Tibial nerve (tissue), 4 donors: ENCODE data around the gene TTC39C. TPM values are rescaled to one million over a fixed set of nuclear protein-coding genes. Genes with fewer than 3 reads are reported as not detected.

Source experiments
- DNase-seq, 2 donors: peaks; one replicate each; pipeline ENCODE4 v3.0.0-alpha.2; 2019; ENCODE audit warnings: low spot score in 2 of 2
- H3K27ac ChIP-seq, 4 donors: fragments of 200-600 bp; sonication (generic) in 3 of 4; one replicate each; pipeline ENCODE4 v1.5.1; 2017 to 2019; ENCODE audit warnings: mild to moderate bottlenecking in 1 of 4
- H3K27me3 ChIP-seq, 2 donors: fragments of 200-600 bp; sonication (generic) in 1 of 2; one replicate each; pipeline versions ENCODE4 v1.5.1 to v1.6.0; 2017 to 2019
- H3K36me3 ChIP-seq, 3 donors: fragments of 200-600 bp; sonication (generic); one replicate each; pipeline ENCODE4 v1.5.1; 2018 to 2019
- H3K4me1 ChIP-seq, 4 donors: fragments of 200-600 bp; sonication (generic) in 3 of 4; one replicate each; pipeline ENCODE4 v1.5.1; 2017 to 2019
- H3K4me3 ChIP-seq, 4 donors: fragments of 200-600 bp; sonication (generic) in 3 of 4; one replicate each; pipeline ENCODE4 v1.5.1; 2017 to 2019; ENCODE audit warnings: mild to moderate bottlenecking in 1 of 4, moderate library complexity in 1 of 4
- H3K9me3 ChIP-seq, 4 donors: fragments of 200-600 bp; sonication (generic) in 3 of 4; one replicate each; pipeline ENCODE4 v1.5.1; 2017 to 2019
- EP300 ChIP-seq, 2 donors: sonication (generic); formaldehyde crosslinking; IDR thresholded peaks; one replicate each; pipeline ENCODE4 v1.6.1; 2017; ENCODE audit warnings: antibody characterized with exemption in 2 of 2, mild to moderate bottlenecking in 1 of 2
- POLR2A ChIP-seq, 2 donors: fragments of 450-650 bp; IDR thresholded peaks; one replicate each; pipeline ENCODE4 v1.6.1; 2017; ENCODE audit warnings: antibody characterized with exemption in 2 of 2, mild to moderate bottlenecking in 2 of 2, moderate library complexity in 2 of 2
- WGBS, 2 donors: methylation state at CpG; one replicate each; pipeline ENCODE4 v1.1.5; 2018; 5-methylcytosine and 5-hydroxymethylcytosine counted together
- total RNA-seq, 4 donors: library from RNA; depleted of rRNA; stranded (reverse); fragments of >200 nt; gene quantifications; one replicate each; pipeline ENCODE4 v1.1.0, GENCODE V29; 2016
- TF ChIP-seq, protein P1 (sequence below), 5 experiments: fragments of 200-600 bp in 3 of 5; fragments of 450-650 bp in 2 of 5; sonication (generic) in 3 of 5; IDR thresholded peaks; one replicate each; pipeline ENCODE4 v1.5.1; 2016 to 2019; ENCODE audit warnings: antibody characterized with exemption in 5 of 5, mild to moderate bottlenecking in 3 of 5, moderate library complexity in 2 of 5

Gene TTC39C
- total RNA-seq, 4 donors from 2014 or later, result 22.6 to 35.1 (median 29.3) TPM

DNA sequence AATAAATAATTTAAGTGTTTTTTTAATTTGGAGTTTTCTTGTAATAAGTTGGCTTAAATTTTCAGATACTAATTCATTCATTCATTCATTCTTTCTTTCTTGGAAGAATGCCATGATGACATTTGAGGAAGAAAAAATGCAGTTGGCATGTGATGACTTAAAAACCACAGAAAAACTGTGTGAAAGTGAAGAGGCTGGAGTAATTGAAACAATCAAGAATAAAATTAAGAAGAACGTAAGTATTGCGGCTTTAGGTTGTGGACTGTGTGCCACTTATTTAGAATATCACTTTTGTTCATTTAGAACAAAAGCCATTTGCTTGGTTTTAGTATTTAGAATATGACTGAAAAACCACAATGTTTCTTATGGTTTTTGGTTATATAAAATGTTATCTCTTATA is 51.4 kb downstream of the TTC39C start:
- H3K27me3 ChIP-seq, result no peaks in the 10 kb centered on the region
- H3K4me1 ChIP-seq, result peaks cover 0 to 7% (median 0%) of the 10 kb centered on the region in 4 donors
- no peak overlapping the region for H3K4me3 ChIP-seq
- WGBS, 2 donors, result 63 to 69% methylated on average over 2 of the region's 2 CpGs
- TF ChIP-seq, protein P1, sequence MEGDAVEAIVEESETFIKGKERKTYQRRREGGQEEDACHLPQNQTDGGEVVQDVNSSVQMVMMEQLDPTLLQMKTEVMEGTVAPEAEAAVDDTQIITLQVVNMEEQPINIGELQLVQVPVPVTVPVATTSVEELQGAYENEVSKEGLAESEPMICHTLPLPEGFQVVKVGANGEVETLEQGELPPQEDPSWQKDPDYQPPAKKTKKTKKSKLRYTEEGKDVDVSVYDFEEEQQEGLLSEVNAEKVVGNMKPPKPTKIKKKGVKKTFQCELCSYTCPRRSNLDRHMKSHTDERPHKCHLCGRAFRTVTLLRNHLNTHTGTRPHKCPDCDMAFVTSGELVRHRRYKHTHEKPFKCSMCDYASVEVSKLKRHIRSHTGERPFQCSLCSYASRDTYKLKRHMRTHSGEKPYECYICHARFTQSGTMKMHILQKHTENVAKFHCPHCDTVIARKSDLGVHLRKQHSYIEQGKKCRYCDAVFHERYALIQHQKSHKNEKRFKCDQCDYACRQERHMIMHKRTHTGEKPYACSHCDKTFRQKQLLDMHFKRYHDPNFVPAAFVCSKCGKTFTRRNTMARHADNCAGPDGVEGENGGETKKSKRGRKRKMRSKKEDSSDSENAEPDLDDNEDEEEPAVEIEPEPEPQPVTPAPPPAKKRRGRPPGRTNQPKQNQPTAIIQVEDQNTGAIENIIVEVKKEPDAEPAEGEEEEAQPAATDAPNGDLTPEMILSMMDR (IDR thresholded peaks at IDR 0.05), result no peak
- no peak for TF ChIP-seq POLR2A (IDR thresholded peaks at IDR 0.05)
- no peak for TF ChIP-seq EP300 (IDR thresholded peaks at IDR 0.05)
- peaks cover 0 to 9% (median 0%) of the 10 kb centered on the region in 3 donors for H3K36me3 ChIP-seq
- H3K27ac ChIP-seq, result no peak overlapping the region
- DNase-seq, result no peak
- no peaks in the 10 kb centered on the region for H3K9me3 ChIP-seq

DNA sequence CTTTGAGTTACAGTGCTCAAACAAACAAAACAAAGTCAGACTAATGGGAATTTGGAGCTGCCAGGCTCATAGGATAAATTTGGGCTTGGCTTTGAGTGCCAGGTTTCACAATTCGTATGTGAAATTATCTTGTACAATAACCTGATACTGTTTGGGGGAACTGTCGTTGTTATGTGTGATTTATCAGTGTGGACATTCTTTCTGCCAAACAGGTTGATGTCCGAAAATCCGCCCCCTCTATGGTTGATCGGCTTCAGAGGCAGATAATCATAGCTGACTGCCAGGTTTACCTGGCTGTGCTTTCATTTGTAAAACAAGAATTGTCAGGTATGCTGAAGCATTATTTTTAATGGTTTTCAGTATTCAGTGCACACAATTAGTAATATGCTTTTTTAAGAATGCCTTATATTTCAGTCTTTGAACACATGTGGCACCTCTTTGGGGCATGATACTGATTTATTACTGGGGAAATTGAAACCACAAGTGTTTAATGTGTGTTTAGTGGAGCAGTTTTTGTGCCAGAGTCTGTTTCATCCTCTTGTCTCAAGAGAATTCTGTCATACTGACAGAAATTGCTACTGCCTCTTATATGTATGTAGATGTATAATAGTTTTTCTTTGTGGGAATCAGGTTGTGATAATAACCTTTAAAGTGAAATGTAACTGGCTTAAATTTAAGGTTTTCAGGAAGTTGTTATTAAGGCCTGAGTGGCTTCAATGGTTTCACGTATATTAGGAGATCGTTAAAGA is 54.6 kb downstream of the TTC39C start:
- TF ChIP-seq EP300 (IDR thresholded peaks at IDR 0.05), result no peak
- no peak for TF ChIP-seq POLR2A (IDR thresholded peaks at IDR 0.05)
- TF ChIP-seq, protein P1 (IDR thresholded peaks at IDR 0.05), result no peak
- no peak for DNase-seq
- H3K36me3 ChIP-seq, result peaks cover 0 to 9% (median 0%) of the 10 kb centered on the region in 3 donors
- no peak overlapping the region for H3K4me3 ChIP-seq
- peaks cover 0 to 3% (median 0%) of the 10 kb centered on the region in 4 donors for H3K4me1 ChIP-seq
- WGBS, 2 donors, result 83 to 91% methylated on average over 7 of the region's 7 CpGs
- H3K9me3 ChIP-seq, result no peaks in the 10 kb centered on the region
- H3K27ac ChIP-seq, result no peak overlapping the region
- no peaks in the 10 kb centered on the region for H3K27me3 ChIP-seq

DNA sequence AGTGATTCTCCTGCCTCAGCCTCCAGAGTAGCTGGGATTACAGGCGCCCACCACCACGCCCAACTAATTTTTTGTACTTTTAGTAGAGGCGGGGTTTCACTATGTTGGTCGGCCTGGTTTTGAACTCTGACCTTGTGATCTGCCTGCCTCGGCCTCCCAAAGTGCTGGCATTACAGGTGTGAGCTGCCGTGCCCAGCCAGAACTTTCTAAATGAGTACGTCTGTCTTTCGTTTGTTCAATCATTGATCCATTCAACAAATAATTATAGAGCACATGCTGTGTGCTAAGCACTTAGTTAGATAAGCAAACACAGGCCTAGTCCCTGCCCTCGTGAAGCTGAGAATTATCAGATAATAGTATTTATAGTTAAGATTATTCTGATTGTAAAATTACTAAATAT is 56.5 kb downstream of the TTC39C start:
- Histone ChIP-seq H3K36me3 (peaks cover 0 to 9% (median 0%) of the 10 kb centered on the region in 3 donors), H3K27ac (no peak overlapping the region), H3K9me3 (no peaks in the 10 kb centered on the region), H3K27me3 (no peaks in the 10 kb centered on the region), H3K4me1 (peaks cover 0 to 6% (median 3%) of the 10 kb centered on the region in 4 donors), H3K4me3 (no peak overlapping the region)
- 88 to 91% methylated on average over 9 of the region's 9 CpGs for WGBS, 2 donors
- no peak for DNase-seq
- no peak for TF ChIP-seq EP300 (IDR thresholded peaks at IDR 0.05)
- TF ChIP-seq, protein P1 (IDR thresholded peaks at IDR 0.05), result no peak
- TF ChIP-seq POLR2A (IDR thresholded peaks at IDR 0.05), result no peak

DNA sequence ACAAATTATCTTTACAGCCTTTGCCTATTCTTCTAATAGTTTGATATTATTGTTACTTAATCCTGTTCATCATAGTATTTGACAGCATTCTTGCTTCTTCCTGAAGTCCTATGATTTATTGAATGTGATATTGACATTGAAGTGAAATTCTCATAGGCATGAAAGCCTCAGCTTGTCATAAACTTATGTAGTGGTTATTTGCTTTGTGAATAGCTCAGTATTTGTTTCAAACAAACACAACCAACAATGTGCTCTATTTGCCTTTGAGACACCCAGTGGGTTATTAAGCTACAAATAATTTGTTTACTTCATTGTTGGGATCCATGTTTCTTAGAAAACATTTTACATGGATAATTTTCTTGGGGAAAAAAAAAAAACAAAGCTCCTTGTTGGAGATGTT is 57.2 kb downstream of the TTC39C start:
- TF ChIP-seq POLR2A (IDR thresholded peaks at IDR 0.05), result no peak
- TF ChIP-seq, protein P1 (IDR thresholded peaks at IDR 0.05), result no peak
- TF ChIP-seq EP300 (IDR thresholded peaks at IDR 0.05), result no peak
- DNase-seq, result no peak
- Histone ChIP-seq H3K4me3 (no peak overlapping the region), H3K27ac (no peak overlapping the region), H3K36me3 (peaks cover 0 to 5% (median 0%) of the 10 kb centered on the region in 3 donors), H3K9me3 (no peaks in the 10 kb centered on the region), H3K4me1 (peaks cover 0 to 13% (median 5%) of the 10 kb centered on the region in 4 donors), H3K27me3 (no peaks in the 10 kb centered on the region)

DNA sequence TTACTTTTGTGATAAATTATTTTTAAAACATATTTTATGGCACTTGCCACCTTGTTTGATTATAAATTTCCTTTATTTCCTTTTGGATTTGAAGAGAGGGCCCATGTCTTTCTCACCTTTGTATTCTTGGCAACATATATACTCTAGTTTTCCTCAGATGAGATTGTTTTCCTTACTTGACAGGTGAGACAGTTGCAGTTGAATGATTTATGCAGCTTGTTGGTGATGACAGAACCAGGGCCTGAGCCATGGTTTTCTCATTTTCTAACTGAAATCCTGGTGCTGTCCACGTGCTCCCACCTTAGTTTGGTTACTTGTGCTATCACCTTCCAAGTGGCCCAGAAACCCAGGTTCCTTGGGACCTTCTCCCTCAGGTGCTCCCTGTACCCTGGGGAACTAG is 58.2 kb downstream of the TTC39C start:
- WGBS, 2 donors, result 100% methylated on average over 1 of the region's 1 CpG
- Histone ChIP-seq H3K27ac (no peak overlapping the region), H3K4me1 (peaks cover 0 to 15% (median 5%) of the 10 kb centered on the region in 4 donors), H3K9me3 (no peaks in the 10 kb centered on the region), H3K36me3 (no peaks in the 10 kb centered on the region), H3K4me3 (no peak overlapping the region), H3K27me3 (no peaks in the 10 kb centered on the region)
- no peak for DNase-seq
- TF ChIP-seq POLR2A (IDR thresholded peaks at IDR 0.05) (no peak), EP300 (IDR thresholded peaks at IDR 0.05) (no peak)
- TF ChIP-seq, protein P1 (IDR thresholded peaks at IDR 0.05), result no peak
